ENCODE measurements around the gene OVCH1. TPM values are rescaled to one million over a fixed set of nuclear protein-coding genes. Genes with fewer than 3 reads are reported as not detected.

The OVCH1 gene, protein sequence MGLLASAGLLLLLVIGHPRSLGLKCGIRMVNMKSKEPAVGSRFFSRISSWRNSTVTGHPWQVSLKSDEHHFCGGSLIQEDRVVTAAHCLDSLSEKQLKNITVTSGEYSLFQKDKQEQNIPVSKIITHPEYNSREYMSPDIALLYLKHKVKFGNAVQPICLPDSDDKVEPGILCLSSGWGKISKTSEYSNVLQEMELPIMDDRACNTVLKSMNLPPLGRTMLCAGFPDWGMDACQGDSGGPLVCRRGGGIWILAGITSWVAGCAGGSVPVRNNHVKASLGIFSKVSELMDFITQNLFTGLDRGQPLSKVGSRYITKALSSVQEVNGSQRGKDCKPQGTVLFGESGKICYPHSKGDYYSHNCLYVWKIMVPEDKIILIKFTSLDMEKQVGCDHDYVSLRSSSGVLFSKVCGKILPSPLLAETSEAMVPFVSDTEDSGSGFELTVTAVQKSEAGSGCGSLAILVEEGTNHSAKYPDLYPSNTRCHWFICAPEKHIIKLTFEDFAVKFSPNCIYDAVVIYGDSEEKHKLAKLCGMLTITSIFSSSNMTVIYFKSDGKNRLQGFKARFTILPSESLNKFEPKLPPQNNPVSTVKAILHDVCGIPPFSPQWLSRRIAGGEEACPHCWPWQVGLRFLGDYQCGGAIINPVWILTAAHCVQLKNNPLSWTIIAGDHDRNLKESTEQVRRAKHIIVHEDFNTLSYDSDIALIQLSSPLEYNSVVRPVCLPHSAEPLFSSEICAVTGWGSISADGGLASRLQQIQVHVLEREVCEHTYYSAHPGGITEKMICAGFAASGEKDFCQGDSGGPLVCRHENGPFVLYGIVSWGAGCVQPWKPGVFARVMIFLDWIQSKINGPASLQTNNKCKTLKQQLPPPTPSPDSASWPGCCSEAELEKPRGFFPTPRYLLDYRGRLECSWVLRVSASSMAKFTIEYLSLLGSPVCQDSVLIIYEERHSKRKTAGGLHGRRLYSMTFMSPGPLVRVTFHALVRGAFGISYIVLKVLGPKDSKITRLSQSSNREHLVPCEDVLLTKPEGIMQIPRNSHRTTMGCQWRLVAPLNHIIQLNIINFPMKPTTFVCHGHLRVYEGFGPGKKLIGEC
- not detected in 2 replicates for total RNA-seq

DNA sequence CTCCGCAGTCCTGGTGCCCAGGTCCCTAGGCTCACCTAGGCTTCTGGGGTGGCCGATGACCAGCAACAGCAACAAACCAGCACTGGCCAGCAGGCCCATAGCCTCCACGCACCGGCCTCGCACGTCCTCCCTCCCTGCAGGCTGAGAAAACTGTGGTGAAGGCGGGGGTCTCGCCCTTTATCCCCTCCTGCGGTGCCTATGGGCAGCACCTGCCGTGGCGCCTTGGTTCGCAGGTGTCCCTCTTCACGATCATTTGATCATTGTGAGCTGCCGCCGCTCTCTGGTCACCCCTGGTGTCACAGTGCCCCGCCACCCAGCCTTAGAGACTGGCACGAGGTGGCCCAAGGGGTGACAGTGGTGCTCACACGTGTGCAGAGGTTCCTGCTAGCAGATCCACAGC is at the start of gene OVCH1:
TSS of gene OVCH1 (minus strand) at position 99 of the 400 bp plus-strand sequence. CDS start at position 99, 0 bp downstream.

DNA sequence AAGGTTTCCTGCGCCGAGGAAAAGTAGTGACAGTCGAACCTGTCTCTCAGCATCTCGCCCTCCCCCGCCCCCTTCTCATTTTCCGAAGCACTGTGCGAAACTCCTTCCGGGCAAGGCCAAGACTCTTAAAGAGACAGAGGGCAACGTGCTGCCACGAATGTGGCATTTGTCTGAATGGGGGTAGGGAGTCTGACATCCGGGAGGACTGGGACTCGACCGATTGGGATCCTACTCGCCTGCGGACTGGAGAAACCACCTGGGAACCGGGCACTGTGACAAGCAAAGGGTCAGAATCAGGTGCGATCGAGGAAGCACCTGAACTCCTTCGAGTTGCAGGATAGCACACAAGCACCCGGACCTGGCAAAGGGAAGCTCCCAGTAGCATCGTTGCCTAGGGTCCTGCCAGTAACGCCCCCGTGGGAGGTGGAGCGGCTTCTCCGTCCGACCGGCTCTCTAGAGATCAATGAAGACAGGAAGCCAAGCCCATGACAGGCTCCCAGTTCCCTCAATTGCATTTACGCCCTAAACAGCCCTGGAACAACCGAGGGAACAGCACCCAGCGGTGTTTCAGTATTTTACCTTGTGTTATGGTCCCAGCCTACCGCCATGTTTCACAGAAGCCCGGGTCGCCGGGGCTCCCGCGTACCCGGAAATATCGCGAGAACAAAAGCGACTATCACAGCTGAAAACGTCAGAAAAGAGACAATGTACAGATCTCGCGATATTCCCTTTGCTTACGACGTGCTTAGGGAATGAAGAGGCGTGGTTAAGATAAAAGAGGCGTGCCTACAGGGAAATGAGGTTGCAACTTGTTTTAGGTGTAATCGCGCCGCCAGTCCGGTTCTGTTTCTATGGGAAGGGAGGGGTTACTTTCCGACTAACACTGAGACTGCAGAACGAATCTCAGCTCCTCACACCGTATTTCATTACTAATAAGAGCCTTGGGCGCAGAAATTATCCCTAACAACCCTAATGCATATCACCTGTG is 116.7 kb downstream of the OVCH1 start, which contains the start of gene ERGIC2:
TSS of gene ERGIC2 (minus strand) at position 637 of the 988 bp plus-strand sequence. CDS start 9,539 bp downstream, outside the sequence.

Other genes with a start within 250 kb of the OVCH1 start
- 32.2 and 35.3 TPM in 2 replicates for gene ERGIC2, start 116.5 kb downstream of the OVCH1 start, total RNA-seq